K562 (cell line): ENCODE data around the gene CRAT.

ENCODE experiments used
- CBX8 ChIP-seq: fragments of 200-600 bp; sonication (generic); IDR thresholded peaks from 2 replicates; pipeline ENCODE4 v1.6.1; 2012; ENCODE audit warnings: borderline replicate concordance, mixed run types, low read depth, mild to moderate bottlenecking, moderate library complexity, mixed read lengths, low read length, control low read depth, inconsistent platforms; ENCODE audit not compliant: poor library complexity, severe bottlenecking; ENCODE audit errors: extremely low read depth
- CHD2 ChIP-seq: IDR thresholded peaks from 2 replicates; pipeline ENCODE4 v1.6.1; 2011; ENCODE audit warnings: low read depth, low read length
- GABPB1 ChIP-seq: sonication (generic); formaldehyde crosslinking; IDR thresholded peaks from 2 replicates; pipeline ENCODE4 v1.8.0; 2022; ENCODE audit warnings: mild to moderate bottlenecking, missing genetic modification reagents
- REST ChIP-seq, 2 experiments: fragments of 450-650 bp; formaldehyde crosslinking in 1 of 2; IDR thresholded peaks; 2 replicates each; pipeline versions ENCODE4 v1.4.0 to v1.6.1; 2014 to 2020; ENCODE audit warnings: mild to moderate bottlenecking in 2 of 2, borderline replicate concordance in 1 of 2, low read depth in 1 of 2
- SP1 ChIP-seq: sonication (generic); formaldehyde crosslinking; IDR thresholded peaks from 2 replicates; pipeline ENCODE4 v1.8.1; 2022; ENCODE audit warnings: mild to moderate bottlenecking, missing genetic modification reagents
- TF ChIP-seq, protein P1 (sequence below), 2 experiments: fragments of 450-650 bp in 1 of 2; sonication (generic) in 1 of 2; formaldehyde crosslinking in 1 of 2; IDR thresholded peaks in 1 of 2; conservative IDR thresholded peaks in 1 of 2; 2 replicates each; pipeline versions ENCODE4 v1.6.1 to v1.8.1; 2016 to 2023; ENCODE audit warnings: mild to moderate bottlenecking in 2 of 2, moderate library complexity in 2 of 2, inconsistent platforms in 1 of 2, missing genetic modification reagents in 1 of 2
- TF ChIP-seq, protein P2 (sequence below): sonication (generic); formaldehyde crosslinking; IDR thresholded peaks from 2 replicates; pipeline ENCODE4 v1.8.1; 2023; ENCODE audit warnings: mild to moderate bottlenecking, missing genetic modification reagents

- TF ChIP-seq SP1 (CRISPR knock-in tag) (no peak; the same call in 1 of the 2 replicates), CBX8 (no peak), GABPB1 (CRISPR knock-in tag) (no peak), REST (IDR thresholded peaks at IDR 0.05; ENCODE audit: borderline replicate concordance) (no peak), REST (CRISPR knock-in tag; IDR thresholded peaks at IDR 0.05; ENCODE audit: low read depth) (no peak), CHD2 (no peak)
- TF ChIP-seq, protein P1, sequence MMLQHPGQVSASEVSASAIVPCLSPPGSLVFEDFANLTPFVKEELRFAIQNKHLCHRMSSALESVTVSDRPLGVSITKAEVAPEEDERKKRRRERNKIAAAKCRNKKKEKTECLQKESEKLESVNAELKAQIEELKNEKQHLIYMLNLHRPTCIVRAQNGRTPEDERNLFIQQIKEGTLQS (IDR thresholded peaks at IDR 0.05): no peak
- TF ChIP-seq, protein P1 (CRISPR knock-in tag; conservative IDR thresholded peaks at IDR 0.05): no peak
- TF ChIP-seq, protein P2, sequence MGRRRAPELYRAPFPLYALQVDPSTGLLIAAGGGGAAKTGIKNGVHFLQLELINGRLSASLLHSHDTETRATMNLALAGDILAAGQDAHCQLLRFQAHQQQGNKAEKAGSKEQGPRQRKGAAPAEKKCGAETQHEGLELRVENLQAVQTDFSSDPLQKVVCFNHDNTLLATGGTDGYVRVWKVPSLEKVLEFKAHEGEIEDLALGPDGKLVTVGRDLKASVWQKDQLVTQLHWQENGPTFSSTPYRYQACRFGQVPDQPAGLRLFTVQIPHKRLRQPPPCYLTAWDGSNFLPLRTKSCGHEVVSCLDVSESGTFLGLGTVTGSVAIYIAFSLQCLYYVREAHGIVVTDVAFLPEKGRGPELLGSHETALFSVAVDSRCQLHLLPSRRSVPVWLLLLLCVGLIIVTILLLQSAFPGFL: no peak
These were observed 29.9 kb upstream of the CRAT start for GRCh38 chr9:129140397-129141065.
